Smooth muscle cell (in vitro differentiated cells): ENCODE results near the gene NOL9. TPM values are rescaled to one million over a fixed set of nuclear protein-coding genes. Genes with fewer than 3 reads are reported as not detected.

ENCODE experiments used
- DNase-seq: peaks from one replicate; lab custom pipeline; 2025; ENCODE audit not compliant: unreplicated experiment; lab: John Stamatoyannopoulos, UW
- H2AFZ ChIP-seq: fragments of 200-600 bp; sonication (generic); 2 replicates; pipeline ENCODE4 v1.6.0; 2016; ENCODE audit warnings: antibody characterized with exemption, low read depth, mild to moderate bottlenecking
- H3F3A ChIP-seq: fragments of 200-600 bp; sonication (generic); 2 replicates; pipeline ENCODE4 v1.6.0; 2017; ENCODE audit warnings: antibody characterized with exemption, low read depth
- H3K27ac ChIP-seq: fragments of 200-600 bp; sonication (generic); 2 replicates; pipeline ENCODE4 v1.5.1; 2016; ENCODE audit warnings: low read depth, mild to moderate bottlenecking
- H3K27me3 ChIP-seq: fragments of 200-600 bp; sonication (generic); 2 replicates; pipeline ENCODE4 v1.6.1; 2016; ENCODE audit warnings: low read depth, mild to moderate bottlenecking
- H3K36me3 ChIP-seq: fragments of 200-600 bp; sonication (generic); 2 replicates; pipeline ENCODE4 v1.5.1; 2016; ENCODE audit warnings: low read depth
- H3K4me1 ChIP-seq: fragments of 200-600 bp; sonication (generic); 2 replicates; pipeline ENCODE4 v1.5.1; 2016; ENCODE audit warnings: low read depth
- H3K4me2 ChIP-seq: fragments of 200-600 bp; sonication (generic); 2 replicates; pipeline ENCODE4 v1.6.0; 2016; ENCODE audit warnings: mild to moderate bottlenecking
- H3K4me3 ChIP-seq: fragments of 200-600 bp; sonication (generic); 2 replicates; pipeline ENCODE4 v1.5.1; 2016; ENCODE audit warnings: mild to moderate bottlenecking
- H3K79me2 ChIP-seq: fragments of 200-600 bp; sonication (generic); 2 replicates; pipeline ENCODE4 v1.6.0; 2016; ENCODE audit warnings: low read depth, mild to moderate bottlenecking
- H3K9ac ChIP-seq: fragments of 200-600 bp; sonication (generic); 2 replicates; pipeline ENCODE4 v1.6.0; 2016; ENCODE audit warnings: low read depth
- H3K9me3 ChIP-seq: fragments of 200-600 bp; sonication (generic); replicated peaks from 2 replicates; pipeline ENCODE4 v1.5.1; 2016; ENCODE audit warnings: low read depth
- H4K20me1 ChIP-seq: fragments of 200-600 bp; sonication (generic); 2 replicates; pipeline ENCODE4 v1.6.0; 2016; ENCODE audit warnings: low read depth
- CTCF ChIP-seq: fragments of 200-600 bp; sonication (generic); IDR thresholded peaks from 2 replicates; pipeline ENCODE4 v1.5.1; 2017; ENCODE audit warnings: borderline replicate concordance, mild to moderate bottlenecking, antibody characterized with exemption; ENCODE audit not compliant: insufficient read depth, poor library complexity, severe bottlenecking
- WGBS: methylation state at CpG from one replicate; pipeline ENCODE4 v1.1.7; 2016; ENCODE audit warnings: low lambda C conversion rate; 5-methylcytosine and 5-hydroxymethylcytosine counted together
- polyA plus RNA-seq: library from polyadenylated mRNA; unstranded; fragments of >200 nt; fragmentation: Nextera tagmentation; extraction: Ambion mirVana; gene quantifications from 2 replicates; pipeline ENCODE4 v1.2.1, GENCODE V29; 2016
- total RNA-seq: library from RNA; depleted of rRNA; stranded (reverse); fragments of >200 nt; gene quantifications from 2 replicates; pipeline ENCODE4 v1.2.3, GENCODE V29; 2014

The NOL9 gene
- total and polyA plus RNA-seq, 2 experiments from 2014 or later = 8.1 to 12.0 TPM

- Histone ChIP-seq H4K20me1 (peaks cover 35% of the 10 kb centered on the region), H3K27ac (no peak overlapping the region), H3K4me3 (no peak overlapping the region), H3F3A (no peaks in the 10 kb centered on the region), H3K9ac (no peak overlapping the region), H3K36me3 (no peaks in the 10 kb centered on the region), H3K4me2 (no peak overlapping the region), H3K4me1 (no peaks in the 10 kb centered on the region), H2AFZ (no peak overlapping the region), H3K9me3 (no peaks in the 10 kb centered on the region), H3K79me2 (no peaks in the 10 kb centered on the region), H3K27me3 (no peaks in the 10 kb centered on the region)
- no peak for TF ChIP-seq CTCF
- WGBS = 96% methylated on average over 7 of the region's 7 CpGs
- no peak for DNase-seq
These were observed 35.7 kb upstream of the NOL9 start for GRCh38 chr1:6590046-6590445.

- Histone ChIP-seq H4K20me1 (peaks cover 30% of the 10 kb centered on the region), H3K27ac (no peak overlapping the region), H3F3A (no peaks in the 10 kb centered on the region), H3K9me3 (no peaks in the 10 kb centered on the region), H3K79me2 (no peaks in the 10 kb centered on the region), H3K36me3 (no peaks in the 10 kb centered on the region), H3K9ac (no peak overlapping the region), H3K27me3 (no peaks in the 10 kb centered on the region), H3K4me3 (no peak overlapping the region), H3K4me1 (no peaks in the 10 kb centered on the region), H2AFZ (no peak overlapping the region), H3K4me2 (no peak overlapping the region)
- DNase-seq = no peak
- no peak for TF ChIP-seq CTCF
- 86% methylated on average over 24 of the region's 24 CpGs for WGBS
These were observed 34.7 kb upstream of the NOL9 start for GRCh38 chr1:6588893-6589520.

- H3K27me3 ChIP-seq = no peaks in the 10 kb centered on the region
- WGBS = 91% methylated on average over 25 of the region's 25 CpGs
- no peak overlapping the region for H3K9ac ChIP-seq
- H3K79me2 ChIP-seq = no peaks in the 10 kb centered on the region
- no peak overlapping the region for H3K27ac ChIP-seq
- no peak overlapping the region for H2AFZ ChIP-seq
- H3K4me2 ChIP-seq = no peak overlapping the region
- no peaks in the 10 kb centered on the region for H3K36me3 ChIP-seq
- peaks cover 23% of the 10 kb centered on the region for H4K20me1 ChIP-seq
- H3K9me3 ChIP-seq = no peaks in the 10 kb centered on the region
- H3K4me3 ChIP-seq = no peak overlapping the region
- DNase-seq = no peak
- no peaks in the 10 kb centered on the region for H3F3A ChIP-seq
- TF ChIP-seq CTCF = no peak
- no peaks in the 10 kb centered on the region for H3K4me1 ChIP-seq
These were observed 34.0 kb upstream of the NOL9 start for GRCh38 chr1:6588128-6588892.
